GM04503 (cell line): Measurements from ENCODE around the gene FERMT3.
"Not testable (repeated sequence)": the region's sequence is repeated elsewhere in the genome, so short reads cannot be mapped to it uniquely, and the experiment has no call there.

Experiments used
- DNase-seq: peaks from one replicate; pipeline ENCODE4 v3.0.0-alpha.2; 2012; ENCODE audit warnings: low read depth

The FERMT3 gene

DNA sequence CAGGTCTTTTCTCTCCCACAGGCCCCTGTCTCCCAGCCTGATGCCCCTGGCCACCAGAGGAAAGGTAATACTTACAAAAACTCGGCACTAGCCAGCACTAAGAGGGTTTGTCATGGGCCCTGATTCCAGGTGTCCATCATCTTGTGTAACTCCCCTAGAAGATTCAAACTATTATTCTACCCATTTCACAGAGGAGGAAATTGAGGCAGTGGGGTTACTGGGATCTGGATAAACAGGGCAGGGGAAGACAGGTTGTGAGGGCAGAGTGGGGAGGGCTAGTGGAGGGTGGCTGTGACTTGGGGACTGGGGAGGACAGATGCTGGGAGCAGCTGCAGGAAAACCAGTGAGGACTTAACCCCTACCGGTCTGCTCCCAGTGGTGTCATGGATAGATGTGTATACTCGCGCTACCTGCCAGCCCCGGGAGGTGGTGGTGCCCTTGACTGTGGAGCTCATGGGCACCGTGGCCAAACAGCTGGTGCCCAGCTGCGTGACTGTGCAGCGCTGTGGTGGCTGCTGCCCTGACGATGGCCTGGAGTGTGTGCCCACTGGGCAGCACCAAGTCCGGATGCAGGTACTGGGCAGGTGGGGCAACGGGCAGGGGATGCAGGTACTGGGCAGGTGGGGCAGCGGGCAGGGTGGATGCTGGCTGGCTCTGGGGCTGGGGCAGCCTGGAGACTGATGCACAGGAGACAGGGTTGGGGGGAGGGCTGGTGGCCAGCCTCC is 29.1 kb downstream of the FERMT3 start:
- DNase-seq, result no peak

DNA sequence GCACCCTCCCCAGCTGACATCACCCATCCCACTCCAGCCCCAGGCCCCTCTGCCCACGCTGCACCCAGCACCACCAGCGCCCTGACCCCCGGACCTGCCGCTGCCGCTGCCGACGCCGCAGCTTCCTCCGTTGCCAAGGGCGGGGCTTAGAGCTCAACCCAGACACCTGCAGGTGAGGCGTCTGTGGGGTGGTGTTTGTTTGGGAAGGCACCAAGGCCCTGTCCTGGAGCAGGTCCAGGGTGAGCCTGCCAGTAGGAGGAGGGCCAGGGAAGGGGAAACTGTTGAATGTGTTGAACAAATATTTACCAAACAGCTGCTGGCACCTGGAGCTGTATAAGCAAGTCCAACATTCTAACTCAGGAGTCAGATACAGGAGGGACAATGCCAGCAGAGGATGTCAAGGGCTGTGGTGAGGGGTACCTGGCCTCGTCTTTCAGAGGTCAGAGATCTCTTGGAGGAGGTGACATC is 31.0 kb downstream of the FERMT3 start:
- DNase-seq, result no peak

DNA sequence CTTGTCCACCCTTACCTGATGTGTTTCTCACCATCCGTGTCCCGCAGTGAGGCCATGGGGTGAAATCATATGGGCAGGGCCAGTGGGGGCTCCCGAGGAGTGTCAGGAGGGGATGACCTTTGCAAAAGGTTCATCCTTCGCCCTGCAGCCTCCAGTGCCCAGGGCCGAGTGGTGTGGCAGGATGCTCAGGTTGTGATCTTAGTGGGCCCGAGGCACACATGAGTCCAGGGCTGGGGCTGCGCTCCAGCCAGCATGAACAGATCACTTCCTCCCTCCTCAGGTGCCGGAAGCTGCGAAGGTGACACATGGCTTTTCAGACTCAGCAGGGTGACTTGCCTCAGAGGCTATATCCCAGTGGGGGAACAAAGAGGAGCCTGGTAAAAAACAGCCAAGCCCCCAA is 31.6 kb downstream of the FERMT3 start:
- DNase-seq, result no peak

DNA sequence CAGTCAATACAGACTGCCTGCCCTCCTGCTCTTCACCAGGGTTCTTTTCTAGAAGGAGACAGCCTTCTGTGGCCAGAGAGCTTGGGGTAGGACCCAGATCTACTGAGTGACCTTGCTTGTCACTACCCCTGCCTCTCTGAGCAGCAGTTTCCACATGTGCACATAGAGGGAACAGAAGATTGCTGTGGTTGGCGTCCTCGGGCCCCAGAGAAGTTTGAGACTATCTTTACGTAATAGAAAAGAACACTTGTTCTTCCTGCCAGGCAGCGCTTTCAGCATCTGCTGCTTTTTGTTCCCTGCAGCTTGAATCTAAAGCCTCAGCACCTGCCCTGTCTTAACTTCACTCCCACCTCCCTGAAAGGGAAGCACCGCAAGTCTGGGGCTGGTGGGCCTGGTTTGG is 32.5 kb downstream of the FERMT3 start:
- DNase-seq, result no peak

DNA sequence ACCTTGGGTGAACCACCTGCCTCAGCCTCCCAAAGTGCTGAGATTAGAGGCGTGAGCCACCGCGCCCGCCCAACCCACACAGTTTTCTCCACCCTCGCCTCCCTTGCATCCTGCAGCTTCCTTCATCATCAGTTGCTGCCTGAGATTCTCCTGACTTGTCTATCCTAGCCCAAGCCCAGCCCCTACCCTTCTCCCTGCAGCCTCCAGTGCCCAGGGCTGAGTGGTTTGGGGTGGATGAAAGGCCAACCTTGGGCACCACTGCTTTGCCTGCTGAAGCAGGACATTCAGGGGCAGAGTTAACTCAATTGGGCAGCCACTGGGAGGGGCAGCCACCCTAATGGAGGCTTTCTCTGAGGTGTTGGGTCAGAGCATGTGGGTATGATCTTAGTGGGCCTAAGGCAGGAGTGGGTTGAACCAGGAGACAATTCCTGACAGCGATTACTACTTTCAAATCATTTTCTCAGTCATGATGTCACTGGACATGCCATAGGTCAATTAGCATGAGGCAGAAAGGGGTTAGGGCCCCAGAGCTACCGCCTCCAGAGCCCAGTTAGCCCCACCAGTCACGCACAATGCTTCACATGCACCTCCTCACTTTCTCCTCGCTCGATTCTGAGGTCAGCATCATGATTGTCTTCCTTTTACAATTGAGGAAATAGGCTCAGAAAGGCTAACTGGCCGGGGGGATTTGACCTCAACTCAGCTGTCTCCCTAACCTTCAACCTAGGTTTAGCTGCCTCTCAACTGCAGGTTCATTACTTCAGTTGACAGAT is 33.3 kb downstream of the FERMT3 start:
- no peak for DNase-seq

DNA sequence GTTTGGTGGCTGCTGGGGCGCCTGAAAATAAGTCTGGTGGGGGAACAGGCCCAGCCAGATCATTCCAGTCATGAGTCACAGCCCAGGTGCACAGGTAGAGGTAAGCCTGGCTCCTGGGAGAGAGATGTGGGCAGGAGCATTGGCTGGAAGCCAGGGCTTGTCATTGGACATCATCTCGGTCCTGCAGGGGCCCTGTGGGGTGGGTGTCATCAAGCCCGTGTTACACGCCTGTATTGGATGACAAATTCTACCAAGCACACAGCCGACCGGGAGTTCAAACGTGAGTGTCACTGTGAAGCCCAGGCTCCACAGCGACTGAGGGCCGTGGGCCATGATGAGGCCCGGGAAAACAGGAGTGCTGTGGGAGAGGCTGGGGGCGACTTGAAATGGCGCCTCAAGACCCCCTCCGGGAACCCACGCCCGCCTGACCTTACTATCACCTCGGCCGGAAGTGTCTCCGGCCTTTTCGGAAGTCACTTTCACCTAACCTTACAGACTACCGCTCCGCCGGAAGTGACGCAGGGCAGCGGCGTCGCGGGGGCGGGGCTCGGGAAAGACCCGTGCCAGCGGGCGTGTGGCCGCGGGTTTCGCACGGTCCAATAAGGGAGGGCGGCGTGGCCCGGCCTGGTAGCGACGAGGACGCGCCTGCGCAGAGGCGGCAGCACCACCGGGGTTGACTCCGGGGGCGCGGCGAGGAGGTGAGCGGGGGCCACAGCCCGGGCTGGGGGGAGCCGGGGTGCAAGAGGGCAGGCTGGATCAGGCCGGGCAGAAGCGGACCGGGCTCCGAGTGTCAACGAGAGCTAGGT is 34.1 kb downstream of the FERMT3 start, which contains the start of gene FKBP2:
FKBP2 (plus strand) TSS at position 661 of the 806 bp plus-strand sequence. CDS start 1,293 bp downstream, outside the sequence.
- peak; percentile 77 for DNase-seq

DNA sequence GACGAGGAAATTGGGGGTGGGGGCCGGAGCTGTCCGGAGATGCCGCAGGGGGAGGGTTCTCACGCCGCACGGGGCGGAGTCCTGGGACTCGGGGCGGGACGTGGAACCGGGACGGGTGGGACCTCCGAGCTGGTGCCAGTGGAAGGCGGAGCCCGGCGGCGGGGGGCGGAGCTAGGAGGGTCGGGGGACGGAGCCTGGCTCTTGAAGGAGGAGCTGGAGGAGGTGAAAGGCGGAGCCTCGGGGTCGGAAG is 34.6 kb downstream of the FERMT3 start:
- peak; percentile 88 for DNase-seq

DNA sequence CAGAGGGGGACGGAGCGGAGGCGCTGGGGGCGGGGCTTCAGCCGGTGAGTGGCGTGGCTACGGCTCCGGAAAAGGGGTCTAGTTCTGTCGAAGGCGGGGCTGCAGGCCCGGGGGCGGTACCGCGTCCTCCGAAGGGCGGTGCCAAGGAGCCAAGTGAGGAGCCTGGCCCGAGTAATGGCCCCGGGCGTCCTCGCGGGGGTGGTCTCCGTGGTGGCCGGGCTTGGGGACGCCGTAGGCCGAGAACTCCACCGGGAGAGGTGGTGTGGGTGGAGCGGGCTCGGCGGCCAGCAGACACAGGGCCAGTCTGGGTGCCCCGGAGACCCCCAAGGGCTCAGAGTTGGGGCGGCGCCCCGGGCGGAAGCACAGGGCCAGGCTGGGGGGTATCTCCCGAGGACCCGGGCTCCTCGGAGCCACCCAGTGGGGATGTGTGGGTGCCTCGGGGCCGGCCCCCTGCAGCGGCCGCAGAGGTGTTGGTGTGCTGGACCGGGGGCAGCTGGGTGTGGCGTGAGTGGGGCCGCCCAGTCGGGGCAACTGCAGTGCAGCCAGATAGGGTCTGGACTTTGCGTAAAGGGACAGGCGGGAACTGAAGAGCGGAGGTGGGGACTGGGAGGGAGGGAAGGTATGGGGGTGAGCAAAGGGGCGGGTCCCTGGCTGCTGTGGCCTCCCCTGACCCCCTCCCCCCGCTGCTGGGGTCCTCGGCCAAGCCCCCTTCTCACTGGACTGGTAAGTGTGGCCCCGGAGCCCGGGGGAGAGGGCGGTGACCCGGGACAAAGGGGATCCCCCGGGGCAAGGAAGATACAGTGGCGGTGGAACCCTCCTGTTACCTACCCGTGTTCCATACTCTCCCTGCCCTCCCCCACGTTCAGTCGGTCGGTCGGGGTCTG is 35.2 kb downstream of the FERMT3 start:
- DNase-seq, result no peak

DNA sequence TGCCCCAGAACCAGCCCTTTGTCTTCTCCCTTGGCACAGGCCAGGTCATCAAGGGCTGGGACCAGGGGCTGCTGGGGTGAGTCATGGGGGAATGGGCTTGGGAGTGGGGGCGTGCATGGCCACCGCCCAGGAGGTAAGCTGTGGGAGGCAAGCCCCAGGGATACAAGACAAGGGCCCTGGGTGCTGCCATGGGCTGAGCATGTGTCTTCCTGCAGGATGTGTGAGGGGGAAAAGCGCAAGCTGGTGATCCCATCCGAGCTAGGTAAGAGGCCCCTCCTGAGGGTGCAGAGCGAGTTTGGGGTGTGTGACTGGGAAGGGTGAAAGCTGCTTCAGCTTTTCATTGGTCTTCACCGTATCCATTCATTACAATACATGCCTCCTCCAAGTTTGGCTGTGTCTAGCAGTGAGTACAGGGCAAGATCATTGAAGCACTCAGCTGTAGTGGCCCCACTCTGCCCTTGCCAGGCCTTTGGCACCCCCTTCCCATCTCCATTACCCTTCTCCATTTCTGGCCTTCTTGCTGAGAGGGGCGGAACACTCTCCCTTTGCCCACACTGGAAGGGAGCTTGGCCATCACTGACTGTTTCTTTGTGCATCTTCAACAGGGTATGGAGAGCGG is 36.8 kb downstream of the FERMT3 start:
- DNase-seq, result no peak

DNA sequence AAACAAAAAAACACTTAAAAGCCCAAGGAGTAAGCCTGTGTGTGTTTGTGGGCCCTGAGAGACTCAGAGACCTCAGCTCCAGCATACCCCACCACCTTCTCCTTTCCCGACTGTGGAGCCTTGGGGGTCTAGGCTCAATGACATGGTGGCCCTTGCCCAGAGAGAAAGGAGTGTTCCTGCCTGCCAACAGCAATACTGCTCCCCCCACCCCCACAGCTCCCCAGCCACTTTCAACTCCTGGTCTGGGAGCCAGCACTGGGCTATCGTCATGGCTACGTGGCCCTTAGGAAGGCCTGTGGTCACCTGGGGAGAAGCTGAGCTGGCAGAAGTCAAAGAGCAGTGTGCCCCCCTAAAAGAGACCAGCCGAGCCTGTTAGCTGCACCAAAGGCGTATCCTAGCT is 37.6 kb downstream of the FERMT3 start:
- no peak for DNase-seq

DNA sequence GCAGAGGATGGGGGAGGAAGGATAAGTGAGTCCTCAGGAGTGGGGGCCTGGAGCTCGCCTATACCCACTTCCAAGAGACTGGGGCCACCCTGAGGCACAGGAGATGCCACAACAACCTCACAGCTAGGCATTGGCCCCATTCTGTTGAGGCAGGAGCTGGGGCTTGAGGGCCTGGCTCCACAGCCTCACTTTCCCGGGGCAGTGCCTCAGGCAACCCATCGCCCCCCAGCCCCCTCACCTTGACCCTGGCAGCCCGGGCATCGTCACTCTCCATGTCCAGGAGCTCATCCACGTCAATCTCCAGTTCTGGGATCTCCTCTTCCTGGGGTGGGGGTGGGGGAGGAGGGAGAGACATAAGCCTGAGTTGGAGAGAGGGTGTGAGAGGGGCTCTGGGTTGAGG is 38.4 kb downstream of the FERMT3 start:
- no peak for DNase-seq

DNA sequence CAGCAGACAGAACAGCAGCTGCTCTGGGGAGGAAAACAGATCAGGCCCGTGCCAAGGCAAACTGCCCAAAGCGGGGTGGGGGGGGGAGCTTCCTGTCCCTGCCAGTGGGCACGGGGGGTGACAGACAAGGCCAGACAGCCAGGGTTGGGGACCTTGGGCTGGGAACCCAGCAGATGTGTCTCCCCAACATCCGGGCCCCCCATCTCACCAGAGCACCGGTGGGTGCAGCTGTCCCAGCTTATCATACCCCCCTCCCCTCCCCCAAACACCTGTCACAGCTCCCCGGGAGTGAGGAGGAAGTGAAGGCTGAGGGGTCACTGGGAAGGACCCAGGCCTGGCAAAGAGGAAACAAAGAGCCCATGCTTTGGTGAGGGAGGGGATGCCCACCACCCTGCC is 38.9 kb downstream of the FERMT3 start:
- DNase-seq, result no peak

DNA sequence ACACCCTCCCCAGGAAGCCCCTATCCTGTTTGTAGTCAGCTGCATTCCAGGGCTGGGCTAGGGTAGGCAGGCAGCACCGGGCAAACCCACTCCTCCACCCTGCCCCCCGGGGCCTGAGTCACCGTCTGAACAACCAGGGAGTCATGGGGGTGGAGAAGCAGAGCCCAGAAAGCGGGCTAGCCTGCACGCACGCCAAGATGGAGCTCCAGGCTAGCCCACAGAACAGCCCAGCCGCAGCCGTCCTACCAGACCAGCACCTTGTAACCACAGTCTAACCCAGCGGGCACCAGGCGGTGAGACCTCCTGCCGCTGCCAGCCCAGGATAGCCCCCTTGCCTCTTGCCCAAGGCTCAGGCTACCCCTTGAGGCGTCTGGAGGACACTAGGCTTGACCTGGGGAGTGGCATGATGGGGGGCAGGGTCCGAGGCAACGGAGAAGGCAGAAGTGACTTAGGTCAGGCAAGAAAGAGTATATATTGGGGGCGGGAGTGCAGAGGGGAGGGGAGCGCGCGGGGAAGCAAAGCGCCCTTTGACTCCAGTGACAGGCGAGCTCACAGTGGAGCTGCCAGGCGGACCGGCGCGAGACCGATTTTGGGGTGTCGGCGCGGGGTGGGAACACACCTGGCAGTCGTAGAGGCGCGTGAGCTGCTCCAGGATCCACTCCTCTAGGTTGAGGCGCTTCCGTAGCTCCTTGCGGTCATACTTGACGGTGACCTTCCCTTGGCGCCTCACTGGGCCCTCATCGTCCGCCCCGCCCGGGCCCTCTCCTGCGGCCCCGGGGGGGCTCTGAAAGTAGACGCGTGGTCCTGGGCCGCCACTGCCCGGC is 39.5 kb downstream of the FERMT3 start:
- DNase-seq, result peak; percentile 67

DNA sequence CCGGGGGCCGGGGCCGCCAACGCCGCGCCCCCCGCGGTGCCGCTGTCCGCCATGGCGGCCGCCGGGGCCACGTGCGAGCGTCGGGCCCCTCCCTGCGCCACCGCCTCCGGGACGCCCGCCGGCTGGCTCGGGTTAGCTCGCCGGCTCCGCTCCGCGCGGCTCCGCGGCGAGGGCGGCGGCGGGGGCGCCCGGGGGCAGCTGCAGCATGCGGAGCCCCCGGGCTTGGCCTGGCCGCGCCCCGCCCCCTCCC is 40.0 kb downstream of the FERMT3 start:
- DNase-seq, result not testable (repeated sequence)

DNA sequence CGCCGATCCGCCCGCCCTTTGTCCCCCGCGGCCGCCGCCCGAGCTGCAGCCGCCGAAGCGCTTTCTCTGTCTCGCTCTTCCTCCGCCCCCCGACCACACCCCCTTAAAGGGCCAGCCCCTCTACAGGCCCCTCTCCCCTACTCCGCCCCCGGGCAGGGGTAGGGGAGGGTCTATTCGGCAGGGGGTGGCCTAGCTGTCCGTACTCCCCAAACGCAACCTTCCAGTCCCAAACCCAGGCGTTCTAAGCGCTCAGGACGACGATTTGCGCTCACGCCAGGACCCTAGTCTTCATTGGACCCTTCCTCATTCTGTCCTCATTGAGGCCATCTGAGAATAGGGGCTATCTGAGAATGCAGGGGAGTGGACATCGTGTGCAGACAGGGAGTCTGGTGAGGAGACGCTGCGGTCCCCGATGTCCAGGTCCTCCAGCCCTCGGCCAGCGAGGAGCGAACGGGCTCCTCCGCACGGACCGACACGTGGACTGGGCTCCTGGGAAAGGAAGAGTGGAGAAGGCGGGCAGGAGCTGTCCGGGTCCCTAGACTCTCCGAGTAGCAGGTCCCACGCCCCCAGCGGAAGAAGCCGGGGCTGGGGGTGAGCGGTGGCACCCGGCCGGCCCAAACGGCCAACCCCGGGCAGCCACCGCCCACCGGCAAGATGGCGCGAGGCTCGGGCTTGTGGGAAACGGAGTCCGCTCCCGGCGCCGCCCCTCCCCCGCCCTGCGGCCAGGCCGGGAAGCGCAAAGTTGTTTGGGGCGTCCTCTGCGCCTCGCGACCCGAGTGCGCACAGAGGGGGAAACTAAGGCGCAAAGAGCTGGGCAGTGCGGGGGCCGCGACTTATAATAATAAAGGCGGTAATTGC is 40.6 kb downstream of the FERMT3 start, which contains the start of gene PPP1R14B:
PPP1R14B (minus strand) TSS at position 73 of the 858 bp plus-strand sequence. CDS start 270 bp downstream, outside the sequence.
- DNase-seq, result no peak

DNA sequence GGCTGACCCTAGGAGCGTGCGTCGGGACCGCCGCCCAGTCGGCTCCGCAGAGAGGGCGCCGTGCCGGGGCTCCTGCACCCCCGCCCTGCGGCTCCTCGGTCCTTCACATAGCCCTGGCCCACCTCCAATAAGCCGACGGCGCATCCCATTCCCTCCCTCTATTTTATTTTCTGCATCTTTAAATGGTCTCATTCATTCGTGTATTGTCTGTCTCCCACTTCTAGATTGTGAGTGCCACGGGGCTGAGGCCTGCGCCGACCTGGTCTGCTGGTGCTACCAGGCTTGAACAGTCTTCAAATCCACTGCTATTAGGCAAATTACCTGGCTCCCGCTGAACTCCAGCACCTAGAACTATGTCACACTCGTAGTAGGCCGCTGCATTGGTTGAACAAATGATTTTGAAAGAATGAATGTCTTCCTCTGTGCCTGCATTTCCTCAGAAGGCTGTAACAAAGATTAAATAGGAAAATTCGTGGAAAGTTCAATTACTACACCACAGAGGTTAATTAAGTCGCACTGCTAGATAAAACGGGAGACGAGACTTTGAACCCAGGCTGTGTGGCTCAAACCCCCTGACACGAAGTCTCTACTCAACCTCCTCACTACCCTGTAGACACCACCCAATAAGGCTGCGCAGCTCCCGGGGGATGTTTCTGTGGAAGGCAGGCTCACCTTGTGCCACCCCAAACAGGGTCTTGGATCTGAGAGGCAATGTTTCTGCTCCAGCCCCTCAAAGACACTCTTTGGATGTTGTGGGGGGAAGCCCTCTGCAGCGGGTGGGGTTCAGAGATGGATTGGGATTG is 41.4 kb downstream of the FERMT3 start:
- DNase-seq, result no peak

DNA sequence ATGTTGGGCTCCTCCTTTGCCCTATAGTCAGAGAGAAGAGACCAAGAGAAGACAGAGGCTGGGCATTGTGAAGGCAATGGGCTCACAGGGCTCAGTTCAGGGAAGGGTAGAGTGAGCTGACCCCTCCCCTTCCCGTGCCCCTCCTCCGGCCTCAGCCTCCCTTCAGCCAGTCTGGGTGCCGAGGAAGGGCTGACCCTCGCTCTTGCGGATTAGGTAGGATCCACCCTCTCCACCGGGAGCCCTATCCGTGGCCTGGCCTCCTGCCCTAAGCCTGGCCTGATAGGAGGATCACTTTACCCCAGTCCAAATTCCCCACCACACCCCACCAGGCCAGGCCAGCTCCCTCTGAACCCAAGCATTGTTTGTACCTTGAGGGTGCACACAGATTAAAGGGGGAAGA is 42.1 kb downstream of the FERMT3 start:
- no peak for DNase-seq

DNA sequence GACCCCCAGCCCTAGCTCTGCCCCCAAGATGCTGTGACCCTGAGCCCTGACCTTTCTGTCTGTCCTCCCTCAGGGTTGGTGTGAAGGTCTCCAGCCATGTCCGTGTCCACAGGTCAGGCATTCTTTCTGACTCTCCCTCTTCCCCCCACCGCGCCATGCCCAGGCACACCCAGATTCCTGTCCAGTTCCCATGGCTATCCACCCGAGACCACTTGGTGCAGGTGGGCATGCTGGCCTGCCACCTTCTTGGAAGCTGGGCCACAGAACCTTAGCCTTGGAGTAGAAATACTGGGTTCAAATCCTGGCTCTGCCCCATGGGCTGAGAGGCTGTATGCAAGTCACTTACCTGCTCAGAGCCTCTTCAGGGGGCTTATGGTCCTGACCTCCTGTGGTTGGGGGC is 42.5 kb downstream of the FERMT3 start:
- no peak for DNase-seq
